Central memory CD8-positive, alpha-beta T cell (primary cell): ENCODE results near the gene SLMAP.

Source experiments
- ATAC-seq: fragments of 150-1000 bp; cut with Tn5 transposase; replicated peaks from 2 replicates; pipeline ENCODE4 v1.10.0; 2022; ENCODE audit warnings: mild to moderate bottlenecking, moderate FRiP score, moderate number of reproducible peaks; ENCODE audit not compliant: poor library complexity, severe bottlenecking; ENCODE audit errors: extremely low read depth
- DNase-seq, 2 donors: peaks; one replicate each; pipeline ENCODE4 v3.0.0; 2021; ENCODE audit warnings: low spot score in 2 of 2
- H3K27ac Mint-ChIP-seq: one replicate; pipeline ENCODE4 v1.8.0; 2022; ENCODE audit warnings: low read depth, mild to moderate bottlenecking, moderate library complexity, mixed read lengths
- H3K27me3 Mint-ChIP-seq: one replicate; pipeline ENCODE4 v1.8.0; 2022; ENCODE audit warnings: mixed read lengths
- H3K36me3 Mint-ChIP-seq: one replicate; pipeline ENCODE4 v1.8.0; 2022; ENCODE audit warnings: mild to moderate bottlenecking, moderate library complexity, mixed read lengths; ENCODE audit not compliant: insufficient read depth
- H3K4me1 Mint-ChIP-seq: one replicate; pipeline ENCODE4 v1.8.0; 2022; ENCODE audit warnings: mixed read lengths
- H3K4me3 Mint-ChIP-seq: one replicate; pipeline ENCODE4 v1.8.0; 2022; ENCODE audit warnings: mild to moderate bottlenecking, moderate library complexity, mixed read lengths
- H3K9me3 Mint-ChIP-seq: one replicate; pipeline ENCODE4 v1.8.0; 2022; ENCODE audit warnings: mixed read lengths

SLMAP gene

DNA sequence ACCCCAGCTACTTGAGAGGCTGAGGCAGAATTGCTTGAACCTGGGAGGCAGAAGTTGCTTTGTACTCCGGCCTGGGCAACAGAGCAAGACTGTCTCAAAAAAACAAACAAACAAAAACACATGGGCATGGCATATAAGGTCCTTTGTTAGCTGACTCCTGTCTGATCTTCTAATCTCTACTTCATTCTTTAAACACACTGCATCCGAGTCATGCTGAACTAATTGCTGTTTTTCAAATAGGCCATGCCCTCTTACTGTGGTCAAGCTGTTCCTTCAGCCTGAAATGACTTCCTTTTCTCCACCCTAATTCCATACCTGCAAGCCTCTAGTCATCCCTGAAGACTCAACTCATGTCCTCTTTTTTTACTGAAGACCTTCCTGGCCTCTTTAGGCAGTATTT is 22.3 kb upstream of the SLMAP start:
- no peaks in the 10 kb centered on the region for H3K4me1 Mint-ChIP-seq
- peaks cover 8% of the 10 kb centered on the region for H3K27me3 Mint-ChIP-seq
- ATAC-seq (no peak), DNase-seq (no peak)
- H3K9me3 Mint-ChIP-seq, result no peaks in the 10 kb centered on the region
- peaks cover under 1% of the 10 kb centered on the region for H3K36me3 Mint-ChIP-seq
- no peak overlapping the region for H3K27ac Mint-ChIP-seq
- no peak overlapping the region for H3K4me3 Mint-ChIP-seq

DNA sequence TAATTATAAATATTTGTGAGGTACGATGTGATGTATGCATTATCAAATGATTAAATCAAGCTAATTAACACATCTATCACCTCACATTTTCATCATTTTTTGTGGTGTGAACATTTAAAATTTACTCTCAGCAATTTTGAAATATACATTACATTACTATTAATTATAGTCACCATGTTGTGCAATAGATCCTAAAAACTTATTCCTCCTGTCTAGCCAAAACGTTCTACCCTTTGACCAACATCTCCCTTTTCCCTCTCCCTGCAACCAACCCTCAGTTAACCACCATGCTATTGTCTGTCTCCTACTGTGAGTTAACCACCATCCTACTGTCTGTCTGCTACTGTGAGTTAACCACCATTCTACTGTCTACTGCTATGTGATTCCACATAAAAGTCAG is 20.7 kb upstream of the SLMAP start:
- no peak for DNase-seq
- Mint-ChIP-seq H3K4me1 (no peaks in the 10 kb centered on the region), H3K9me3 (no peaks in the 10 kb centered on the region), H3K27ac (no peak overlapping the region), H3K4me3 (no peak overlapping the region), H3K36me3 (peaks cover 2% of the 10 kb centered on the region), H3K27me3 (peaks cover 8% of the 10 kb centered on the region)
- no peak for ATAC-seq

DNA sequence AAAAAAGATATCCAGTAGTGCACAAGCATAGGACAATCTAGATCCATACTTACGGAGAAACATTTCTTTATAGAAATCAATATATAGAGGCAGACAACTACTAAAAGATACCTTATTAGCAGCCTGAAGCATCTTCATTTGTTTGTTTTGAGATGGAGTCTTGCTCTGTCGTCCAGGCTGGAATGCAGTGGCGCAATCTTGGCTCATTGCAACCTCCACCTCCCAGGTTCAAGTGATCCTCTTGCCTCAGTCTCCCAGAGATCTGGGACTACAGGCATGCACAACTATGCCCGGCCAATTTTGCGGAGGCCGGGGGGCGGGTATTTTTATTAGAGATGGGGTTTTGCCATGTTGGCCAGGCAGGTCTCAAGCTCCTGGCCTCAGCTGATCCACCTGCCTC is 18.3 kb upstream of the SLMAP start:
- H3K9me3 Mint-ChIP-seq, result no peaks in the 10 kb centered on the region
- DNase-seq, result no peak
- no peak overlapping the region for H3K4me3 Mint-ChIP-seq
- H3K27ac Mint-ChIP-seq, result no peak overlapping the region
- H3K36me3 Mint-ChIP-seq, result peaks cover 2% of the 10 kb centered on the region
- ATAC-seq, result no peak
- no peaks in the 10 kb centered on the region for H3K4me1 Mint-ChIP-seq
- H3K27me3 Mint-ChIP-seq, result no peaks in the 10 kb centered on the region

DNA sequence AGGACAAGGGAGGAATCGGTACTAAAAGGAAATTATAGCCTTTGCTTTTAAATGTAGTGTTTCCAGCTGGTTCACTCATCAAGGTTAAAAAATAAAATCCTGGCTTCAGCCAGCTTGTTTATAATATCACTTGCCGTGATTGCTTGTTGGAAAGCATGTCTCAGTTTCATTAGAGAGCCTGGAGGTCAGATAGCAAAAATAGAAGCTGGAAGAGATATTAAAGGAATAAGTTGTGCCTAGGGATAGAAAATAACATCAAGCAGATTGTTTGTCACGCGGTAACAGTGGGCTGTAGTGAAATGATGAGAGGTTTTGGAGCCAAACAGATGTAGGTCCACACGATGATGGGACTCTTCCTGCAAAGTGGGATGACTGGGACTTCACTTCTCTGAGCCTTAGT is 17.7 kb upstream of the SLMAP start:
- DNase-seq, result no peak
- peaks cover 2% of the 10 kb centered on the region for H3K36me3 Mint-ChIP-seq
- no peaks in the 10 kb centered on the region for H3K4me1 Mint-ChIP-seq
- H3K27me3 Mint-ChIP-seq, result no peaks in the 10 kb centered on the region
- no peak overlapping the region for H3K27ac Mint-ChIP-seq
- no peaks in the 10 kb centered on the region for H3K9me3 Mint-ChIP-seq
- H3K4me3 Mint-ChIP-seq, result no peak overlapping the region
- no peak for ATAC-seq

DNA sequence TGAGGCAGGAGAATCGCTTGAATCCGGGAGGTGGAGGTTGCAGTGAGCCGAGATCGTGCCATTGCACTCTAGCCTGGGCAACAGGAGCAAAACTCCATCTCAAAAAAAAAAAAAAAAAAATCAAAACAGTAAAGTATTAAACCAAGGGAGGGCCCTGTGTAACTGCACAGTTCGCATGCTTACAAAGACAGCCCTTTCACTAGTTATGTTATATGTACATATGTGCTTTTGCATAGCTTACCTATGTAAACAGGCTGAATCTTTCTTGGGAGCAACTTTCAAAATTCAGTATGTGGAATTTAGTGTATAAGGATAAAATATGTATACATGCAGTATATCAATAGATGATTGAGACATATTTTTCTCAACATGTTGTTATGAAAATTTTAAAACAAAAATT is 16.1 kb upstream of the SLMAP start:
- ATAC-seq (no peak), DNase-seq (no peak)
- Mint-ChIP-seq H3K36me3 (peaks cover 2% of the 10 kb centered on the region), H3K4me3 (no peak overlapping the region), H3K9me3 (no peaks in the 10 kb centered on the region), H3K27me3 (no peaks in the 10 kb centered on the region), H3K27ac (no peak overlapping the region), H3K4me1 (no peaks in the 10 kb centered on the region)

DNA sequence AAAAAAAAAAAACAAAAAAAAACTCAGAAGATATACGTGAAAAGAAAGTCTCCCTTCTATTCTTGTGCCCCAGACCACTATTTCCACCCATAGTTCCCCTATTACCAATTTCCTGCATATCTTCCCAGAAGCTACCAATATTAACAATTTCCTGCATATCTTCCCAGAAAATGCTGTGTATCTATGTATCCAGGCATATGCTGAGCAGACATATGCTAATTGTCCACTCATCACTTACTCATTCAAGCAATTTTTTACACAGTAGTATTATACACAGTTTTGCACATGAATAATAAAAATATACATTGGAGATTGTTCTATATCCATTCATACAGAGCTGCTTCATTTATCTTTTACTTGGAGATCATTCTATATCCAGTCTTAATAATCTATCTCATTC is 12.6 kb upstream of the SLMAP start:
- H3K4me1 Mint-ChIP-seq, result no peaks in the 10 kb centered on the region
- H3K4me3 Mint-ChIP-seq, result no peak overlapping the region
- no peaks in the 10 kb centered on the region for H3K27me3 Mint-ChIP-seq
- peaks cover 2% of the 10 kb centered on the region for H3K36me3 Mint-ChIP-seq
- no peak overlapping the region for H3K27ac Mint-ChIP-seq
- no peak for DNase-seq
- ATAC-seq, result no peak
- no peaks in the 10 kb centered on the region for H3K9me3 Mint-ChIP-seq

DNA sequence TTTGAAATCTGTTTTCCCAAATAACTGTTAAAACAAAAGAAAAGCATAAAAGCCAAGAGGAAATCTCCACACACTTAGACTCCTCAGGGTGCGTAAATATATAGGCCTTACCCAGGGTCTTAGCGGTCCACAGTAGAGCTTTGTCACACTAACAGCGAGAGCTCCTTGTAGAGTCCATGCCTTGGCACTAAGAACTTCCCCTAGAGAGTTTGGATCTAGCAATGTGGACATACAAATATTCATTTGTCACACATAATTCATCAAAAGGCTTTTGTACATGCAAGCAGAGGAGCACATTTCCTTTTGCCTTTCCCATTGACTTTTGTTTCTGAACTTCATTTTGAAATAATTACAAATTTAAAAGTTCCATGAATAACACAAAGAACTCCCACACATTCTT is 11.0 kb upstream of the SLMAP start:
- H3K9me3 Mint-ChIP-seq, result no peaks in the 10 kb centered on the region
- DNase-seq (no peak), ATAC-seq (no peak)
- H3K27me3 Mint-ChIP-seq, result no peaks in the 10 kb centered on the region
- no peak overlapping the region for H3K4me3 Mint-ChIP-seq
- peaks cover under 1% of the 10 kb centered on the region for H3K36me3 Mint-ChIP-seq
- no peak overlapping the region for H3K27ac Mint-ChIP-seq
- H3K4me1 Mint-ChIP-seq, result no peaks in the 10 kb centered on the region

DNA sequence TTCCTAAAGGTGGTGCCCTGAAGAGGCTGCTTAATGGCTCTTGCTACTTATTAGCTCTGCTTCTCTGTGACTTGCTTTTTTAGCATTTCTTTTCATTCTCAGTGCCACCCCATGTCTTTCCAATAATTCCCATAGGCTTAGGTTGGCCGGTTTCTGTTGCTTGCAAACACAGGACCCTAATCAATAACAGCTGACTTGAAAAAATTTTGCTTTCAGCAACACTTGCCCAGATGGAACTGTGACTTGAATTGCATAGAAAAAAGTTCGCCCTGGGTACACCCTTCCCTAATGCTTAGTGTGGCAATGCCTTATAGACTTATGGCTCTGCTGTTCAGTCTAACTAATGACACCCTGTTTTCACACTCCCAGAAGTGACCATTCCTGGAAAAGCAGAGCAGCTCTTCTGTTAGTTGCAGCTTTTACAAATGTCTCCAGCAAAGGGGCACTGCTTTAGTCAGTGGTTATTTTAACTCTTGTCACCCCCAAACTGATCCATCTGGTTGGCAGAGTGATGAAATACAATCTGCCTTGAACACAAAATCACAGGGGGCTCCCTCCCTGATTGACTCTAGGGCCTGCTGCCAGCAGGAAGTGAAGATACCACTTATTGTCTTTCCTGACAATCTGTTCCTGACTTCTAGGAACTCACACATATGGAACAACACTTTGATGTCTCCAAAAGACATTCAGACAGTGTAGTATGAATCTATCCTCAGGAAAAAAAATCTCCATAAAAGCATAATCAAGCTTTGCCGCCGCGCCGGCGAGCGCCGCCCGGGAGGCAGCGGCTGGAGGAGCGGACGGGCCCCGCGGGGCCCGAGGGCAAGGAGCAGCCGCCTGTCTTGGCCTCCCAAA is 9.7 kb upstream of the SLMAP start:
- DNase-seq (no peak), ATAC-seq (no peak)
- Mint-ChIP-seq H3K27ac (no peak overlapping the region), H3K4me3 (no peak overlapping the region), H3K4me1 (no peaks in the 10 kb centered on the region), H3K27me3 (no peaks in the 10 kb centered on the region), H3K36me3 (peaks cover 1% of the 10 kb centered on the region), H3K9me3 (no peaks in the 10 kb centered on the region)

DNA sequence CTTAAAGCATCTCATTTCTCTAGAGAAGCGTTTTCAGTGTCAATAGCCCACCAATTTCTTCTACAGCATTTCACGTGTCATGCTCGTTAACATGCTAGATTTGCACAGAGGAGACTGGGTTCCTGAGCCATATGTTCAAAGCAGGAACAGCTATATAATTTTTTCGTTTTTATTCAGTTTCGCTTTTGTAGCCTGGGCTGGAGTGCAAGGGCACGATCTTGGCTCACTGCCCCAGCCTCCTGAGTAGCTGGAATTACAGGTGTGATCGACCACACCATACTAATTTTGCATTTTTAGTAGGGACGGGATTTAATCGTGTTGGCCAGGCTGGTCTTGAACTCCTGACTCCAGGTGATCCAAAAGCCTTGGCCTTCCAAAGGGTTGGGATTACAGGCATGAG is 6.6 kb upstream of the SLMAP start:
- ATAC-seq (no peak), DNase-seq (no peak)
- Mint-ChIP-seq H3K9me3 (no peaks in the 10 kb centered on the region), H3K27ac (no peak overlapping the region), H3K4me1 (no peaks in the 10 kb centered on the region), H3K27me3 (no peaks in the 10 kb centered on the region), H3K36me3 (peaks cover 1% of the 10 kb centered on the region), H3K4me3 (no peak overlapping the region)

DNA sequence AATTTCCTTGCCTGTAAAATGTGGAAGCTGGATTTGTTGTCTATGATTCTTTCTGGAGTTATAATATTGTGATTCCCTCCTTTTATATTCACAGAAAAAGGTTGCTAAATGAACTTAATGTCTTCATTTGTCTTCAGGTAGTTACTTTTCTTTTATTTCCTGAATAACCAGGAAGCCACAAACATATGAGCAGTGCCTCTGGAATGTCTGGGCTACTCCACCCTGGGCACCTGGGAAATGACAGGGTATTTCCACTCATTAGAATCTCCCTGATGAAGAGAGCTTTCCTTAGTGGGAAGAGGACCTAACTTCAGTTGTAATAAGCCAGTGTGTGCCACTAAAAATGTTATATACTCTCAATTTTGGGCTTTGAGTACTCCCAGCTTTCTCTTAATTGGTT is 3.8 kb upstream of the SLMAP start:
- no peak for ATAC-seq
- peaks cover 4% of the 10 kb centered on the region for H3K36me3 Mint-ChIP-seq
- DNase-seq, result no peak
- H3K27ac Mint-ChIP-seq, result no peak overlapping the region
- H3K9me3 Mint-ChIP-seq, result no peaks in the 10 kb centered on the region
- peaks cover 9% of the 10 kb centered on the region for H3K4me1 Mint-ChIP-seq
- no peak overlapping the region for H3K4me3 Mint-ChIP-seq
- H3K27me3 Mint-ChIP-seq, result no peaks in the 10 kb centered on the region

DNA sequence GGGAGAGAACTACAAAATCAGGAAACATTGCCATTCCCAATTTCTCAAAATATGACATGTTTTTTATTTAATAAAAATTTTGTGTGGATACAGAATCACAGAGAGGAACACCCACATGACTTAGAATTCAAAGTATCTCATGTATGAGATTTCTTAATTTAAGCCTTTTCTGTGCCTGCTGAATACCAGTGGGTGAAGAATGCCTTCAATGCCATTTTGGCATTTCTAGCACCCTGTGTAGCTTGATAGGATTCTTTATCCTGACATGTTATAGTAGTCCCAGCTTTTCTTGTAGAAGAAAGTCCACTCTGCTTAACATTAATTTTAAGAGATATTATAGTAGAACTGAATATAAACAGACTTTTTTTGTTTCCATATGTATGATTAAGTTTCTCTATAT is 3.1 kb upstream of the SLMAP start:
- ATAC-seq (no peak), DNase-seq (no peak)
- H3K4me1 Mint-ChIP-seq, result peaks cover 16% of the 10 kb centered on the region
- peaks cover 4% of the 10 kb centered on the region for H3K36me3 Mint-ChIP-seq
- H3K9me3 Mint-ChIP-seq, result no peaks in the 10 kb centered on the region
- no peaks in the 10 kb centered on the region for H3K27me3 Mint-ChIP-seq
- no peak overlapping the region for H3K4me3 Mint-ChIP-seq
- H3K27ac Mint-ChIP-seq, result no peak overlapping the region

DNA sequence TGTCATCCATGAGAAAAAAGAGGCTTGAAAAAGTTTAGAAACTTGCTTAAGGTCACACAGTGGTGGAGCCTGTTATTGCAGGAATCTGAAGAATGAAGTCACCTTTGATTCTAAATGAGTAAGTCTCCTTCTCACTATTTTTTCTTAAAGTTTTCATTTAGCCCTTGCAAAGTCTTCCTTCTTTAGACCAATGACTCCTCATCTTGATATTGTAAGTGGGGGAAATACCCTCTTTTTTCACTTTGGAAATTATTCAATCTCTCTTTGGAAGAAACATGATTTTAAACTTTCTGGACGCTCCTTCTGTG is 787 bp upstream of the SLMAP start:
- Mint-ChIP-seq H3K36me3 (peaks cover 8% of the 10 kb centered on the region), H3K4me3 (peak overlapping the region; percentile 89), H3K9me3 (no peaks in the 10 kb centered on the region), H3K27me3 (no peaks in the 10 kb centered on the region), H3K27ac (peak overlapping the region; percentile 84), H3K4me1 (peaks cover 23% of the 10 kb centered on the region)
- ATAC-seq (no peak), DNase-seq (no peak)

DNA sequence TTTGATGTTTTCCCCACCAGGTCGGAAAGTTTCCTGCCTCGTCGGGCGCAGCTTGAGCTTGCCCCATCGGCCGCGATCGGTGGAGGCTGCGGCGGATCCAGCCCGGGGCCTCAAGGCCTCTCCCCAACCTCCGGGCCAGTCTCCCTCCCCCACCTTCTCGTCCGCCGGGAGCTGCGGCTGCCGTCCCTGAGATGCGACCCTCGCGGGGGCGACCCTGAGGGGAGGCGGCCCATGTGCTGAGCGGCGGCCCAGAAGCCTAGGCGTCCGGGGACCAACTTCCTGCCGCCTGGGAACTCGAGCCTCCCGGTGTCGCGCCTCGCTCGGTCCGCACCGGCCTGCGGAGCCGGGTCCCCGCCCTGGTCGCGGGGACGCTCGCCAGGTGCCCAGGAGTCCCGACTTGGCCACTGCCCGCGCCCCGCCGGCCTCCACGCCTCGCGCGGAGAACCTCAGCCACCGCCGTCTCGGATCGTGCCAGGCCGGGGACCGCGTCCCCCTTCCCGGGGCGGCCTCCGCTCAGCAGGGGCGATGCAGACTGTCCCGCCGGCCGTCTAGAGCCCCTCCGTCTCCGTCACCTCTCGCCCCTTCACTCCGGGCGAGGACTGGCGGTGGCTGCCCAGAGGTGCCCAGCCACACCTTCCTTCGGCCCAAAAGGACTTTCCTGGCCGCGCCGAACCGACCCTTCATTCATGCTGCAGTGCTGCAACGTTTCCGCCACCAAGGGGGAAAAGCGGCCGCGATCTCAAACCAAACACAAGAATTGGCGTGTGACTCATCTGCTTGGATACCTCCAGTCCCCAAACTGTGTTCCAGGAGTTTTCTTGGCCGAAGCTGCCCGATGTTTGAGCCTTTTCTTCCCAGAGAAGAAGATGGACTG is 656 bp downstream of the SLMAP start:
- ATAC-seq (peak; percentile 5), DNase-seq (no peak)
- H3K36me3 Mint-ChIP-seq, result peaks cover 10% of the 10 kb centered on the region
- no peaks in the 10 kb centered on the region for H3K9me3 Mint-ChIP-seq
- peak overlapping the region; percentile 89 for H3K4me3 Mint-ChIP-seq
- H3K4me1 Mint-ChIP-seq, result peaks cover 23% of the 10 kb centered on the region
- peak overlapping the region; percentile 84 for H3K27ac Mint-ChIP-seq
- no peaks in the 10 kb centered on the region for H3K27me3 Mint-ChIP-seq
